ENCODE measurements around the gene MYH10.

Gene MYH10

DNA sequence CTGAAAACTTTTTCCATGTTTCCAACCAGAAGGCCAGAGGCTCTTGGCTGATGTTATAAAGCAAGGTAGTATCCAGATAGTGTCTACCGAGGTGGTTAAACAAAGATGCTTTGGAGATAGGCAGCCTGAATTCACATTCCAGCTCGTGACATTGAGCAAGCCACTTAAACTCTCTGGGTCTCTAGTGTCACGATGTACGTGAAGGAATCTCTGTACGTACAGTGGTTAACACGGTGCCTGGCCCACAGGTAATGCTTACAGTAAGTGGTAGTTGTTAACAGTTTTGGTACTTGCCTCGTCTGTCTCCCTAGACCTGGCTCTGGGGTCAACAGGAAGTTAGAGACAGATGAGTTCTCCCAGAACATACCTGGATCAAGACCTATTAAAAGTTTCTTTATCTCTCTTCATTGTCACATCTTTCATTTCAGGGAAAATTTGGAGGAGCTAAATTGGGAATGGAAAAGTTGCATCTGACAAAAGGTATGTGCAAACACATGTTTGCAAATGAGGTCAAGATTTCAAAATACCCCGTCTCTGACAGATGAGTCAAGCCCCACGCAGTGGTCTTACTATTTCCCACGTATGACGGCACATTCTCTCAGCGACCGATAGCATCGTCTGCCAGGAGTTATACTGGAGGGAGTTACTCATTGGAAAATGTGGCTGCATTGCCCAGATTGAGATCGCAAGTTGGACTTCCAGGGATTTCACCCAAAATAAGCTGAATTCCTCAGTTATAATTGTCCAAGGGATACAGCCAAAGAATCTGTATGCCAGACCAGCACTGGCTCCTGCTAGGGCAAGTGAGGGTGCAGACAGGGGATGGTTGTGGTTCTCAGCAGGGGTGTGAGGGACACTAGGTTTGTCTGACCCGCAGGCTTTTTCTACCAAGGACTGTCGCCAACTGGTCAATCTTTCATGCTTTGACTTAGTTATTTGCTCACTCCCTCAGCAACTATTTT lies 18.9 kb upstream of the MYH10 start:
- peak; percentile 79 for DNase-seq (ENCODE audit: low read depth)

DNA sequence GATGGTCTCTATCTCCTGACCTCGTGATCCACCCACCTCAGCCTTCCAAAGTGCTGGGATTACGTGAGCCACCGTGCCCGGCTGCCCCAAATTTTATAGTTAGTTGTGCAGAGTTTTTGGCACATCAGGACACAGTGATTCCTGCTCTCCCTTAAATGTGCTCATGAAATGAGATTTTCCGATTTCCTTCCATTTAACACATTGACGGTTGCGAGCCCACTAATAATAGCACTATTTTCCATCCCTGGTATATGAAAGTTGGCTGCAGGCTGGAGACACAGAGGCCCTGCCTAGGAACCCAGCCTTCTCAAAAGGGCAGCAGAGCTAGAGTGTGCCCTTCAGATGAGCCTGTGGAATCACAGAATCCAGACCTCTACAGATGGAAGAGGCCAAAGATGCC lies 17.4 kb upstream of the MYH10 start:
- no peak for DNase-seq (ENCODE audit: low read depth)

GRCh38 chr17:8647202-8647601 lies 16.7 kb upstream of the MYH10 start:
- DNase-seq (ENCODE audit: low read depth): no peak

- no peak for DNase-seq (ENCODE audit: low read depth)
Measured at GRCh38 chr17:8644507-8644902, 14.0 kb upstream of the MYH10 start.

DNA sequence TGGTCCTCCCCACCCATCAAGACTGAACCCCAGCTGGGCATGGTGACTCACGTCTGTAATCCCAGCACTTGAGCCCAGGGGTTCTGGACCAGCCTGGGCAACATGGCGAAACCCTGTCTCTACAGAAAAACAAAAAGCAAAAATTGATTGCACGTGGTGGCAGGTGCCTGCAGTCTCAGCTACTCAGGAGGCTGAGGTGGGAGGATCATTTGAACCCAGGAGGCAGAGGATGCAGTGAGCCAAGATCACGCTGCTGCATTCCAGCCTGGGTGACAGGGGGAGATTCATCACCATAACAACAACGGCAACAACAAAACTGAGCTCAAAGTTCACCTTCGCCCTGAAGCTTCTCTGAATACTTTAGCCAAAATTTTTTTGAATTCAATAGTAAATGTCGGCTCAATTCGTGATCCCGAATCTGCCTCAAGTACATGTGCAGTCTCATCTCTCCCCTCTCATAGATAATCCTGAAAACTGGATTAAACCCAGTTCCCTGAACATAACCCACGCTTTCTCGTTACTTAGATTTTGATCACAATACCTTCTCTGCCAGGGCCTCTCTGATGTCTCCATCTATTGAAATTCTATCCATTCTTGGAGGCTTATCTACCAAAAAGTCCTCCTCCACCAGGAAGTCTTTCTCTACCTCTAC lies 13.5 kb upstream of the MYH10 start:
- no peak for DNase-seq (ENCODE audit: low read depth)

GRCh38 chr17:8639709-8640108 lies 9.2 kb upstream of the MYH10 start:
- DNase-seq (ENCODE audit: low read depth): no peak

- DNase-seq (ENCODE audit: low read depth): no peak
Measured at GRCh38 chr17:8632061-8632460, 1.5 kb upstream of the MYH10 start.

DNA sequence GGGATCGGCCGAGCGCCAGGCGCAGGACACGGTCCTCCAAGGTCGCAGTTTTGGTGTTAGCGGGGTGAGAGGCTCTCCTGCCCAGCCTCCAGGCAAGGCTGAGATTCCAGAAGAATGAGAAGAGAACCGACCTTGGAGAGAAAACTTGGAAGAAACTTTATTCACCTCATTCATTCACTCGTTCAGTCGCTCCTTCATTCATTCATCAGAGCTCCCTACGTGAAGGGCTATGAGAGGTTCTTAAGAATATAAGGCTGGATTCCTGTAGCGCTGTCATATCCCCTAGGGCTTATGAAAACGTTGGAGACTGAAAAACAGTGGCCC lies 991 bp upstream of the MYH10 start:
- DNase-seq (ENCODE audit: low read depth): peak; percentile 36

GRCh38 chr17:8630802-8631553 lies 453 bp upstream of the MYH10 start:
- DNase-seq (ENCODE audit: low read depth): peak; percentile 100

DNA sequence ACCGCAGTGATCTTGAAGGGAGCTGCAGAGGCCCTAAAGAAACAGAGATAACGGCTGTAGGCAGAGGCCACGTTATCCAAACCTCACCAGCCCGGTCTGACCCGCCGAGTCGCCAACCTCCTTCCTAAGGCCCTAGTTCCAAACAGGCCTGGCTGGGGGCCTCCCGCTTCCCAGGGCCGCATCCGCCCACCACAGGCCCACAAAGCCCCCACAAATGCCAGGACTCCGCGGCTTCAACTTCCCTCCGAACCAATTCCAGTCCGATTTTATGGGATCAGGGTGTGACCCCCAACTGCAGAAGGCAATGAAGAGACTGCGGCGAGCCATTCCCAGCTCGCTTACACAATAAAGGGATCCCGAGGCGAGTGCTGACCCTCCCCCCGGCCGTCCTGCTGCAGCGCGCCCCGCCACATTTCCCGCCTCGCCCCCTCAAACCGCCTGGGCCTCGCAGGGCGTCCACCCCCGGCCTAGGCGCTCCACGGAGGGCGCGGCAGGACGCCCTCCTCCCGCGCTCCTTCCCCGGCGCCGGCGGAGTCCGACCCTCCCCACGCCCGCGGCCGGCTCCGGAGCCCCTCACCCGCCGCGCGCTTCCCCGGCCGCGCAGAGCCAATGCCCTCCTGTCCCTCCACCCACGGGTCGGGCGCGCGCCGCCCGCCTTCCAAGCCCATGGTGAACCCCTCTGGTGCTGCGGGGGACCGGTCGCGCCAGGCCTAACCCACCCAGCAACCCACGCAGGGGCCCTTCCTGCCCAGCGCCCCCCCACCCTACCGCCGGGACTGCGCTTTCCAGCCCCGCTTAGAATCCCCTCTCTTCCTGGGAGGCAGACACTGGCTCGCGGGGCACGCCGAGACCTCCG lies 926 bp downstream of the MYH10 start:
- DNase-seq (ENCODE audit: low read depth): peak; percentile 53

DNA sequence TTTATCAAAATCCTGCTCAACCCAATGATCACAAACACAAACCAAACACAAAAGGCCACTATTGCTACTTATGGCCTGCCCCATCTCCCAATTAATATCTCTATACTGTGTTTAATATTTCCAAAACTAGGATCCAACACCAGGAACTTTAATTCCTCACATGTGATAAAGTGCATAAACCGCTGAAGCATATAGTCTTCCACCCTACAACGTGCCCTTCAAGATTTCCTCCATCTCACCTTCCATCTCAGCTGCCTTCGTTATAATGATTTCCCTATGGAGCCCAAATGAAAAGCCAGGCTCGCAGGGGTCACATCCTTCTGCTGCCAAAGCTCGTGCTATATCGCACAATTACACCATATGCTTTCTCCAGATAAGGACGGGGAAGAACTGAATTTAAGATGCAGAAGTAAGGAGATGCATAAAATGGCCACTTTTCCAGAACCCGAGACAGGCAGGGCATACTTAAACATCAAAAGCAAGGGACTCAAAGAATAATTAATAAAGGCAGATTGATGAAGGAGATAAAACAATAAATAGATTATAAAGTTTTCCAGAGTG lies 1.8 kb downstream of the MYH10 start:
- DNase-seq (ENCODE audit: low read depth): peak; percentile 10

DNA sequence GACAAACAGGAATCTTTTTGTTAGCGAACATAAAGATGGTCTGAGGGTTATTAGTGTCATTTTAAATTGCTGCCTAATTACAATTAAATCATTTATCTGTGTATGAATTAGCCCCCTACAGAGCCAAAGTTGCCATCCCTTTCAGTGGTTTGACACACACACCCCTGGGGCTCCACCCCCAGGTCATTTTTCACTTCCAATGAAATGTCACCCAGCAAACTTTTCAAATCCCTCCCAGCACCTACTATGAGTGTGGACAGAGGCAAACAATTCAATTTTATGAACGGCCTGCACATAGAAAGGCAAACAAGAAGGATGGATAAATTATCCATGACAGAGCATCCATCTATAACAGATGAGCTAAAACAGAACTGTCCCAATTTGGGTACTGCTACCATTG lies 2.4 kb downstream of the MYH10 start:
- no peak for DNase-seq (ENCODE audit: low read depth)

DNA sequence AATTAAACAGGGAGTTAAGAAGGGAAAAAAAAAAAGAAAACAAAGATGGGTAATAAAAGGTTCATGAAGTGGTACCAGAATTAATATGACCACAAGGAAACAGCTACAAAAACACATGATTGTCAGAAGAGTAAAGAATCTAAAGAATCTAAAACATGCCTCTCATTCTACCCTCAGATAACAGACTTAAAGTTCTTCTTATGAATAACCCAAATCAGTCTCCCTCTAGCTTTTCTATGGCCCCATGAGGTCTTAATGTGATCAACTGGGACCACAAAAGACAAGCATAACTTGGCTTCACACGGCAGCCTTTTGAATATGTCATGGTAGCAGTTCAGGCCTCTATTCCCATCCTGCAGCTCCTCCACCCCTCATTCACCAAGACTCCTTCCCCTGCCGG lies 6.9 kb downstream of the MYH10 start:
- DNase-seq (ENCODE audit: low read depth): no peak

DNA sequence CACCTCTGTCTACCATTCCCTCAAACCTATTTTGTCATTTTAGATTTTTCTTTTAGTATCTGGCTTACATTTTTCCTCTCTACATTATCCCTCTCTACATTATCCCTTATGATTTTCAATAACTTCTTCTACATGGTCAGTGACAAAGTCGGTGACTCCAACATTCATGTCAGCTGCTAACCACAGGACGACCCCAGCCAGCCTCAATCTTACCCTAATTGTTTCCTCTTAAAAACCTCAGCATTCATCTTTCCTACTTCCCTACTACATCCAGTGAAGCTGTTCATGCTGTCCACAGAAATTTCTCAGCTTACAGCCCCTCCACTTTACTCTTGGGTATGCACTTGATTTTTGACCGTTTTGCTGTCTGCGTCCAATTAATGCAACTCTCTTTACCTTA lies 8.3 kb downstream of the MYH10 start:
- DNase-seq (ENCODE audit: low read depth): no peak

DNA sequence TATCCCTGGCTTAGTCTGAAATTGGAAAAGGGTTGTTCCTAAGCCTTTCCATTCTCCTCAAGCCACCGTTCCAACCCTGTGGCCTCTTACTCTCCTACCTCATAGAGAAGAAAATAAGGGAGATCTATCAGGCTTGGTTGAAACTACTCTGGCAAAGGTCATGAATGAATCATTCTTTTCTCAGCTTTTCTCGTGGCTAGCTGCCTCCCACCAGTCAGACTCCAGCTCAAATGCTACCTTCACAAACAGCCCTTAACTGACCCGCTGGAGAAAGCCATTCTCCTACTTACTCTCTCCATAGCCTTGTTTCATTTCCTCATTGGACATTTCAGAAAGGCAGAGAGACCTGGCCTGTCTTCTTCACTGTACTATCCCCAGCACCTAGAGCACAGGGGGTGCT lies 8.9 kb downstream of the MYH10 start:
- DNase-seq (ENCODE audit: low read depth): peak; percentile 29

DNA sequence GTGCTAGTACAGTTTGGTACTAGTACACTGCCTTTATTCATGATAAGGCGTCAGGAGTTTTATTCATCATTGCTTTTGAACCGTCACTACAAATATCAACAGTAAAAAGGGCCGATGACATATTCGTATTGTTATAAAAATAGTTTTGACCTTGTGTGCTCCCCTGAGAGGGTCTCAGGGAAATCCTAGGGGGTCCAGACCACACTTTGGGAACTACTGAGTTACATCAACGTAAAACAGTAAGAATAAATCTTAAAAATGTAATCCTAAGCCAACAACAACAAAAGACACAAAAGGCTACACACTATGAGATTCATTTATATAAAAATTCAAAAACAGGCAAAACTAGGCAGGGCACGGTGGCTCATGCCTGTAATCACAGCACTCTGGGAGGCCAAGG lies 11.2 kb downstream of the MYH10 start:
- no peak for DNase-seq (ENCODE audit: low read depth)

GRCh38 chr17:8618825-8619224 lies 11.7 kb downstream of the MYH10 start:
- DNase-seq (ENCODE audit: low read depth): no peak

- DNase-seq (ENCODE audit: low read depth): no peak
Measured at GRCh38 chr17:8614988-8615387, 15.5 kb downstream of the MYH10 start.

DNA sequence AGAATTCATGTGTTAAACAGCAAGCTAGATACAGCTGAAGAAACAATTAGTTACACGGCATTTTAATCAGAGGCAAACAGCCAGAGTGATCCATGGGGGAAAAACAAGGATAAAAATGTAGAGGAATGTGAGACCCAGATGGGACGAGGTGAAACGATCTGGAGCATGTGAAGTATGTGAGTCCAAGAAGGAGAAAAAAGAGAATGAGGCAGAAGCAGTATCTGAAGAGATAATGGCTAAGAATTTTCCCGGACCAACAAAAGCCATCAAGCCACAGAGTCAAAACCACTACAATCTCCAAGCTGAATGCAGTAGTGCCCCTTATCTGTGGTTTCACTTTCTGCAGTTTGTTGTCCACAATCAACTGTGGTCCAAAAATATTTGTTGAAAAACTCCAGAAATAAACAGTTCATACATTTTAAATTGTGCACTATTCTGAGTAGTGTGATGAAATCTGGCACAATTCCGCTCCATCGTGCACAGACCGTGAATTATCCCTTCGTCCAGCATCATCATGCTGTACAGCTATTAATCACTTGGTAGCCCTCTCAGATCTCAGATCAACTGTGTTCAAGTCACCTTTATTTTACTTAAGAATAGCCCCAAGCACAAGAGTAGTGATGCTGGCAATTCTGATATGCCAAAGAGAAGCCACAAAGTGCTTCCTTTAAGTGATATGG lies 18.8 kb downstream of the MYH10 start:
- peak; percentile 4 for DNase-seq (ENCODE audit: low read depth)

GRCh38 chr17:8611137-8611536 lies 19.4 kb downstream of the MYH10 start:
- no peak for DNase-seq (ENCODE audit: low read depth)

DNA sequence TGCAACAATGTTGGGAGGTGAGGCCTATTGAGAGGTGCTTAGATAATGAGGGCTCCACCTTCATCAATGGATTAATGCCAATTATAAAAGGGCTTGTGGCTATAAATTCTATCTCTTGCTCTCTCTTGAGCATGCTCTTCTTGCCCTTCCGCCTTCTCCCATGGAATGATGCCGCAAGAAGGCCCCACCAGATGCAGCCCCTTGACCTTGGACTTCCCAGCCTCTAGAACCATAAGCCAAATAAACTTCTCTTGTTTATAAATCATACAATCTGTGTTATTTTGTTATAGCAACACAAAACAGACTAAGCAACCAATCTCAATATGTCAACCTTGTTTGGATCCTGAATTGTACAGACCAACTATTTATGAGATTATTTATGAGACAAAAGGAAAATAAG lies 20.0 kb downstream of the MYH10 start:
- no peak for DNase-seq (ENCODE audit: low read depth)

Measured in ELR (cell line).